Hepatic stellate cell (primary cell): Measurements from ENCODE around the gene TMEM131.

Experiments used
- DNase-seq: peaks from one replicate; pipeline ENCODE4 v3.0.0; 2011; ENCODE audit warnings: low spot score

The TMEM131 gene

GRCh38 chr2:97759727-97760407 lies 235.9 kb downstream of the TMEM131 start:
- no peak for DNase-seq

GRCh38 chr2:97758131-97758705 lies 237.5 kb downstream of the TMEM131 start:
- DNase-seq: no peak

GRCh38 chr2:97757062-97757461 lies 238.7 kb downstream of the TMEM131 start:
- DNase-seq: no peak

- DNase-seq: no peak
Measured at GRCh38 chr2:97755491-97755890, 240.3 kb downstream of the TMEM131 start.

GRCh38 chr2:97754690-97755346 lies 240.9 kb downstream of the TMEM131 start:
- DNase-seq: no peak

- no peak for DNase-seq
Measured at GRCh38 chr2:97752342-97753334, 243.1 kb downstream of the TMEM131 start.

GRCh38 chr2:97751752-97752151 lies 244.0 kb downstream of the TMEM131 start:
- DNase-seq: no peak

GRCh38 chr2:97750017-97750416 lies 245.7 kb downstream of the TMEM131 start:
- no peak for DNase-seq

- no peak for DNase-seq
Measured at GRCh38 chr2:97749581-97749980, 246.2 kb downstream of the TMEM131 start.

GRCh38 chr2:97747716-97748115 lies 248.0 kb downstream of the TMEM131 start:
- no peak for DNase-seq

GRCh38 chr2:97747285-97747684 lies 248.5 kb downstream of the TMEM131 start:
- DNase-seq: no peak

- DNase-seq: no peak
Measured at GRCh38 chr2:97745474-97746174, 250.1 kb downstream of the TMEM131 start.

GRCh38 chr2:97743913-97744312 lies 251.8 kb downstream of the TMEM131 start:
- no peak for DNase-seq

- DNase-seq: no peak
Measured at GRCh38 chr2:97742381-97742847, 253.3 kb downstream of the TMEM131 start.

GRCh38 chr2:97741686-97742085 lies 254.1 kb downstream of the TMEM131 start:
- DNase-seq: no peak

GRCh38 chr2:97741251-97741650 lies 254.5 kb downstream of the TMEM131 start:
- DNase-seq: no peak

- DNase-seq: peak; percentile 59
Measured at GRCh38 chr2:97740590-97741182, 255.1 kb downstream of the TMEM131 start.

- no peak for DNase-seq
Measured at GRCh38 chr2:97739893-97740245, 255.9 kb downstream of the TMEM131 start.

- DNase-seq: no peak
Measured at GRCh38 chr2:97739020-97739892, 256.5 kb downstream of the TMEM131 start.
